HepG2 (cell line): Measurements from ENCODE around the gene PLK3. TPM values are rescaled to one million over a fixed set of nuclear protein-coding genes. Genes with fewer than 3 reads are reported as not detected.

Experiments
- ATF1 ChIP-seq: IDR thresholded peaks from 2 replicates; pipeline ENCODE4 v1.6.1; 2016; ENCODE audit warnings: mild to moderate bottlenecking, control low read depth
- CSRNP2 ChIP-seq: sonication (generic); formaldehyde crosslinking; conservative IDR thresholded peaks from 2 replicates; pipeline ENCODE4 v1.8.0; 2022; ENCODE audit warnings: low read depth, missing genetic modification reagents
- FOXO1 ChIP-seq: sonication (generic); formaldehyde crosslinking; IDR thresholded peaks from 2 replicates; pipeline ENCODE4 v1.4.0; 2020; ENCODE audit warnings: missing genetic modification reagents
- HINFP ChIP-seq: sonication (generic); formaldehyde crosslinking; IDR thresholded peaks from 2 replicates; pipeline ENCODE4 v1.4.0; 2020; ENCODE audit warnings: low read depth, mild to moderate bottlenecking, missing genetic modification reagents
- JDP2 ChIP-seq: sonication (generic); formaldehyde crosslinking; IDR thresholded peaks from 2 replicates; pipeline ENCODE4 v1.8.1; 2022; ENCODE audit warnings: missing genetic modification reagents, borderline replicate concordance
- KLF12 ChIP-seq: sonication (generic); formaldehyde crosslinking; IDR thresholded peaks from 2 replicates; pipeline ENCODE4 v1.4.0; 2020; ENCODE audit warnings: missing genetic modification reagents, borderline replicate concordance
- MBD4 ChIP-seq: IDR thresholded peaks from 2 replicates; pipeline ENCODE4 v1.6.1; 2012; ENCODE audit warnings: low read length, inconsistent platforms, borderline replicate concordance
- MXI1 ChIP-seq: IDR thresholded peaks from 3 replicates; pipeline ENCODE4 v1.6.1; 2012; ENCODE audit warnings: low read depth, low read length, inconsistent platforms, borderline replicate concordance
- SMAD3 ChIP-seq: sonication (generic); formaldehyde crosslinking; IDR thresholded peaks from 2 replicates; pipeline ENCODE4 v1.4.0; 2020; ENCODE audit warnings: missing genetic modification reagents
- TERF1 ChIP-seq: sonication (generic); formaldehyde crosslinking; IDR thresholded peaks from 2 replicates; pipeline ENCODE4 v1.8.0; 2022; ENCODE audit warnings: mild to moderate bottlenecking, missing genetic modification reagents, moderate library complexity
- ZNF354B ChIP-seq: sonication (generic); formaldehyde crosslinking; IDR thresholded peaks from 2 replicates; pipeline ENCODE4 v1.8.0; 2022; ENCODE audit warnings: mild to moderate bottlenecking, missing genetic modification reagents
- ZNF567 ChIP-seq: sonication (generic); formaldehyde crosslinking; IDR thresholded peaks from 2 replicates; pipeline ENCODE4 v1.8.1; 2023; ENCODE audit warnings: mild to moderate bottlenecking, missing genetic modification reagents, borderline replicate concordance
- ZNF691 ChIP-seq: sonication (generic); formaldehyde crosslinking; IDR thresholded peaks from 2 replicates; pipeline ENCODE4 v1.4.0; 2020; ENCODE audit warnings: missing genetic modification reagents, low read depth, mild to moderate bottlenecking, borderline replicate concordance
- ZNF772 ChIP-seq: sonication (generic); formaldehyde crosslinking; IDR thresholded peaks from 2 replicates; pipeline ENCODE4 v1.5.0; 2020; ENCODE audit warnings: mild to moderate bottlenecking, missing genetic modification reagents
- polyA plus RNA-seq, 8 experiments: library from polyadenylated mRNA; depleted of rRNA in 3 of 8; stranded (reverse) in 7 of 8; unstranded in 1 of 8; fragments of >200 nt; fragmentation: Illumina TruSeq in 4 of 8; extraction: Trizol in 4 of 8; gene quantifications; 2 replicates each; pipeline versions ENCODE4 v1.2.1 to v1.2.3, GENCODE V29; 2011 to 2016; ENCODE audit warnings: low read depth in 4 of 8, missing spikeins in 1 of 8, mixed read lengths in 1 of 8; ENCODE audit not compliant: insufficient read depth in 1 of 8
- total RNA-seq, 5 experiments: library from RNA; depleted of rRNA; stranded (reverse); fragments of >200 nt; fragmentation: Illumina TruSeq; extraction: Trizol; gene quantifications; 2 replicates each; pipeline ENCODE4 v1.2.3, GENCODE V29; 2016; ENCODE audit warnings: low read depth in 1 of 5

Gene PLK3
- total and polyA plus RNA-seq, 2 of the 13 experiments (the other 11 are each of a cell fraction or from before 2014, with no cell fraction given): 9.8 to 16.9 TPM

GRCh38 chr1:44807364-44808062 is 7.3 kb downstream of the PLK3 start (continued):
- TF ChIP-seq HINFP (peak; percentile 68; the same call in 1 of the 2 replicates), CSRNP2 (CRISPR knock-in tag) (no peak), SMAD3 (peak; percentile 10; the same call in 1 of the 2 replicates), MBD4 (no peak), MXI1 (peak; percentile 98), FOXO1 (CRISPR knock-in tag) (peak; percentile 23; the same call in 1 of the 2 replicates), TERF1 (CRISPR knock-in tag) (no peak), ZNF772 (peak; percentile 92), JDP2 (CRISPR knock-in tag) (no peak), ZNF567 (CRISPR knock-in tag) (peak; percentile 98), ZNF354B (CRISPR knock-in tag) (peak; percentile 30; the same call in 1 of the 2 replicates), ZNF691 (CRISPR knock-in tag) (peak; percentile 92; the same call in 1 of the 2 replicates), KLF12 (no peak; the same call in 1 of the 2 replicates), ATF1 (CRISPR knock-in tag) (no peak; the same call in 1 of the 2 replicates)
